Liver (tissue), 9 donors: ENCODE measurements around the gene CASQ1. TPM values are rescaled to one million over a fixed set of nuclear protein-coding genes. Genes with fewer than 3 reads are reported as not detected.

Source experiments
- DNase-seq: peaks from one replicate; pipeline ENCODE4 v3.0.0-alpha.2; 2017; ENCODE audit warnings: low spot score
- H3K27ac ChIP-seq, 2 donors: one replicate each; pipeline ENCODE4 v1.7.0; 2013; ENCODE audit warnings: inconsistent platforms in 2 of 2, low read length in 2 of 2, control low read depth in 1 of 2, low read depth in 1 of 2, mild to moderate bottlenecking in 1 of 2
- H3K27me3 ChIP-seq, 4 donors: one replicate each; pipeline versions ENCODE4 v1.6.1 to v1.7.0; 2013; ENCODE audit warnings: low read length in 3 of 4, inconsistent platforms in 1 of 4, mild to moderate bottlenecking in 1 of 4, moderate library complexity in 1 of 4; ENCODE audit not compliant: control insufficient read depth in 4 of 4, insufficient read depth in 4 of 4
- H3K36me3 ChIP-seq, 4 donors: one replicate each; pipeline versions ENCODE4 v1.6.1 to v1.7.0; 2013; ENCODE audit warnings: low read length in 3 of 4, mild to moderate bottlenecking in 3 of 4, low read depth in 1 of 4, moderate library complexity in 1 of 4; ENCODE audit not compliant: control insufficient read depth in 4 of 4, insufficient read depth in 3 of 4
- H3K4me1 ChIP-seq, 4 donors: one replicate each; pipeline versions ENCODE4 v1.6.1 to v1.7.0; 2013; ENCODE audit warnings: low read length in 3 of 4, mild to moderate bottlenecking in 3 of 4, moderate library complexity in 1 of 4; ENCODE audit not compliant: control insufficient read depth in 4 of 4, insufficient read depth in 4 of 4
- H3K4me3 ChIP-seq, 3 donors: one replicate each; pipeline versions ENCODE4 v1.6.1 to v1.7.0; 2013; ENCODE audit warnings: low read length in 3 of 3, control low read depth in 1 of 3, low read depth in 1 of 3, mild to moderate bottlenecking in 1 of 3
- H3K9ac ChIP-seq, 2 donors: one replicate each; pipeline ENCODE4 v1.7.0; 2013; ENCODE audit warnings: low read length in 2 of 2, mild to moderate bottlenecking in 2 of 2, moderate library complexity in 2 of 2, control low read depth in 1 of 2, low read depth in 1 of 2
- H3K9me3 ChIP-seq, 4 donors: one replicate each; pipeline versions ENCODE4 v1.6.1 to v1.7.0; 2013; ENCODE audit warnings: low read length in 3 of 4; ENCODE audit not compliant: control insufficient read depth in 4 of 4
- CTCF ChIP-seq: fragments of 150-350 bp; IDR thresholded peaks from 2 replicates; pipeline ENCODE4 v1.5.1; 2017; ENCODE audit warnings: improper control_type of control experiment, low read depth, low read length; ENCODE audit not compliant: missing input control
- FOXA1 ChIP-seq: IDR thresholded peaks from 2 replicates; pipeline ENCODE4 v1.6.1; 2016; ENCODE audit warnings: antibody characterized with exemption
- FOXA2 ChIP-seq: IDR thresholded peaks from 2 replicates; pipeline ENCODE4 v1.6.1; 2016; ENCODE audit warnings: antibody characterized with exemption
- GABPA ChIP-seq, 2 donors: IDR thresholded peaks in 1 of 2; conservative IDR thresholded peaks in 1 of 2; 2 replicates each; pipeline ENCODE4 v1.6.1; 2016; ENCODE audit warnings: antibody characterized with exemption in 2 of 2, mild to moderate bottlenecking in 1 of 2, moderate library complexity in 1 of 2
- HNF4A ChIP-seq, 2 donors: conservative IDR thresholded peaks; 2 replicates each; pipeline ENCODE4 v1.6.1; 2016; ENCODE audit warnings: antibody characterized with exemption in 2 of 2, mild to moderate bottlenecking in 2 of 2
- HNF4G ChIP-seq: IDR thresholded peaks from 2 replicates; pipeline ENCODE4 v1.6.1; 2016; ENCODE audit warnings: antibody characterized with exemption
- JUND ChIP-seq, 2 donors: IDR thresholded peaks; 2 replicates each; pipeline ENCODE4 v1.6.1; 2016; ENCODE audit warnings: antibody characterized with exemption in 2 of 2
- NR2F2 ChIP-seq: IDR thresholded peaks from 2 replicates; pipeline ENCODE4 v1.6.1; 2016; ENCODE audit warnings: antibody characterized with exemption
- RAD21 ChIP-seq, 2 donors: IDR thresholded peaks; 2 replicates each; pipeline ENCODE4 v1.6.1; 2016; ENCODE audit warnings: antibody characterized with exemption in 2 of 2, mild to moderate bottlenecking in 2 of 2
- REST ChIP-seq: IDR thresholded peaks from 2 replicates; pipeline ENCODE4 v1.6.1; 2016; ENCODE audit warnings: antibody characterized with exemption, mild to moderate bottlenecking
- RXRA ChIP-seq, 2 donors: IDR thresholded peaks; 2 replicates each; pipeline ENCODE4 v1.6.1; 2017 to 2018; ENCODE audit warnings: antibody characterized with exemption in 2 of 2, mild to moderate bottlenecking in 1 of 2
- TAF1 ChIP-seq: conservative IDR thresholded peaks from 2 replicates; pipeline ENCODE4 v1.6.1; 2016; ENCODE audit warnings: antibody characterized with exemption, mild to moderate bottlenecking
- YY1 ChIP-seq: IDR thresholded peaks from 2 replicates; pipeline ENCODE4 v1.6.1; 2016; ENCODE audit warnings: antibody characterized with exemption, mild to moderate bottlenecking
- ZBTB33 ChIP-seq: IDR thresholded peaks from 2 replicates; pipeline ENCODE4 v1.6.1; 2016; ENCODE audit warnings: antibody characterized with exemption
- WGBS: extraction: QIAGEN DNeasy Blood & Tissue Kit; methylation state at CpG from one replicate; pipeline ENCODE4 v1.1.7; 2013; 5-methylcytosine and 5-hydroxymethylcytosine counted together
- polyA plus RNA-seq, 2 donors: library from polyadenylated mRNA; stranded (reverse) in 1 of 2; unstranded in 1 of 2; fragments of 200-250 nt in 1 of 2; fragments of >200 nt in 1 of 2; fragmentation: Nextera tagmentation in 1 of 2; extraction: Ambion mirVana in 1 of 2; gene quantifications; one replicate each; pipeline versions ENCODE4 v1.2.1 to v1.2.3, GENCODE V29; 2013 to 2015
- total RNA-seq, 2 donors: library from RNA; depleted of rRNA; stranded (reverse); fragments of >200 nt; gene quantifications; one replicate each; pipeline ENCODE4 v1.2.3, GENCODE V29; 2014
- TF ChIP-seq, protein P1 (sequence below): IDR thresholded peaks from 2 replicates; pipeline ENCODE4 v1.6.1; 2016; ENCODE audit warnings: antibody characterized with exemption
- TF ChIP-seq, protein P2 (sequence below): IDR thresholded peaks from 2 replicates; pipeline ENCODE4 v1.6.1; 2016; ENCODE audit warnings: antibody characterized with exemption
- donor health status: healthy.
- donor health status: healthy.
- donor health status: healthy.
- donor health status: healthy.
- donor health status: healthy.

CASQ1 gene
- total and polyA plus RNA-seq, 4 donors, result not detected

DNA sequence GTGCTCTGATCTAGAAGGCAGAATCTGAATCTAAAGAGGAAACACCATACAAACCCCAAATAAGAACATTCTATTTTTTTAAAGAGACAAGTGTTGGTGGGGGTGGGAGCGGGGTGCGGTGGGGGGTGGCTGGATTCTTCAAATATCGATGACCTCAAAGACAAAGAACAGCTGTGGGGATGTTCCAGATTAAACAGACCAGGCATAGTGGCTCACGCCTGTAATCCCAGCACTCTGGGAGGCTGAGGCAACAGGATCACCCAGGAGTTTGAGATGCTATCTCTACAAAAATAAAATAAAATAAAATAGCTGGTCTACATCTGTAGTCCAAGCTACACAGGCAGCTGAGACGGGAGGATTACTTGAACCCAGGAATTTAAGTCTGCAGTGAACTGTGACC is 34.0 kb upstream of the CASQ1 start:
- TF ChIP-seq YY1 (no peak), RXRA (IDR thresholded peaks at IDR 0.05) (no peak), NR2F2 (no peak), CTCF (no peak), FOXA1 (no peak), REST (no peak), JUND (IDR thresholded peaks at IDR 0.05) (no peak), FOXA2 (no peak), GABPA (IDR thresholded peaks at IDR 0.05 in 1 of 2, conservative IDR thresholded peaks at IDR 0.05 in 1 of 2) (no peak)
- Histone ChIP-seq H3K9me3 (no peaks in the 10 kb centered on the region), H3K36me3 (no peaks in the 10 kb centered on the region), H3K27ac (no peak overlapping the region), H3K4me1 (no peaks in the 10 kb centered on the region), H3K9ac (no peak overlapping the region), H3K4me3 (no peak overlapping the region), H3K27me3 (no peaks in the 10 kb centered on the region)
- WGBS, result 86% methylated on average over 5 of the region's 5 CpGs
- DNase-seq, result no peak

GRCh38 chr1:160157174-160157573 is 33.2 kb upstream of the CASQ1 start:
- H3K9me3 ChIP-seq, result no peaks in the 10 kb centered on the region
- H3K27me3 ChIP-seq, result no peaks in the 10 kb centered on the region
- H3K27ac ChIP-seq, result no peak overlapping the region
- H3K9ac ChIP-seq, result no peak overlapping the region
- no peaks in the 10 kb centered on the region for H3K4me1 ChIP-seq
- no peak for DNase-seq
- no peak for TF ChIP-seq RAD21 (IDR thresholded peaks at IDR 0.05)
- TF ChIP-seq YY1, result no peak
- no peak for TF ChIP-seq CTCF
- TF ChIP-seq HNF4G, result no peak
- no peak for TF ChIP-seq ZBTB33
- TF ChIP-seq, protein P1, sequence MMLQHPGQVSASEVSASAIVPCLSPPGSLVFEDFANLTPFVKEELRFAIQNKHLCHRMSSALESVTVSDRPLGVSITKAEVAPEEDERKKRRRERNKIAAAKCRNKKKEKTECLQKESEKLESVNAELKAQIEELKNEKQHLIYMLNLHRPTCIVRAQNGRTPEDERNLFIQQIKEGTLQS, result no peak
- TF ChIP-seq GABPA (IDR thresholded peaks at IDR 0.05 in 1 of 2, conservative IDR thresholded peaks at IDR 0.05 in 1 of 2), result no peak
- TF ChIP-seq NR2F2, result no peak
- no peak for TF ChIP-seq JUND (IDR thresholded peaks at IDR 0.05)
- no peak for TF ChIP-seq FOXA1
- TF ChIP-seq FOXA2, result no peak
- TF ChIP-seq RXRA (IDR thresholded peaks at IDR 0.05), result no peak
- TF ChIP-seq TAF1, result no peak
- TF ChIP-seq HNF4A (conservative IDR thresholded peaks at IDR 0.05), result no peak
- TF ChIP-seq, protein P2, sequence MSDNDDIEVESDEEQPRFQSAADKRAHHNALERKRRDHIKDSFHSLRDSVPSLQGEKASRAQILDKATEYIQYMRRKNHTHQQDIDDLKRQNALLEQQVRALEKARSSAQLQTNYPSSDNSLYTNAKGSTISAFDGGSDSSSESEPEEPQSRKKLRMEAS, result no peak
- H3K4me3 ChIP-seq, result no peak overlapping the region
- 68% methylated on average over 4 of the region's 4 CpGs for WGBS
- H3K36me3 ChIP-seq, result no peaks in the 10 kb centered on the region
